GM21723 (cell line): ENCODE data around the gene DNAJC8.

Experiments used
- ATAC-seq: cut with Tn5 transposase; IDR thresholded peaks from one replicate; pipeline ENCODE4 v1.9.1; 2021; ENCODE audit warnings: mild to moderate bottlenecking, moderate library complexity; ENCODE audit not compliant: unreplicated experiment

The DNAJC8 gene

DNA sequence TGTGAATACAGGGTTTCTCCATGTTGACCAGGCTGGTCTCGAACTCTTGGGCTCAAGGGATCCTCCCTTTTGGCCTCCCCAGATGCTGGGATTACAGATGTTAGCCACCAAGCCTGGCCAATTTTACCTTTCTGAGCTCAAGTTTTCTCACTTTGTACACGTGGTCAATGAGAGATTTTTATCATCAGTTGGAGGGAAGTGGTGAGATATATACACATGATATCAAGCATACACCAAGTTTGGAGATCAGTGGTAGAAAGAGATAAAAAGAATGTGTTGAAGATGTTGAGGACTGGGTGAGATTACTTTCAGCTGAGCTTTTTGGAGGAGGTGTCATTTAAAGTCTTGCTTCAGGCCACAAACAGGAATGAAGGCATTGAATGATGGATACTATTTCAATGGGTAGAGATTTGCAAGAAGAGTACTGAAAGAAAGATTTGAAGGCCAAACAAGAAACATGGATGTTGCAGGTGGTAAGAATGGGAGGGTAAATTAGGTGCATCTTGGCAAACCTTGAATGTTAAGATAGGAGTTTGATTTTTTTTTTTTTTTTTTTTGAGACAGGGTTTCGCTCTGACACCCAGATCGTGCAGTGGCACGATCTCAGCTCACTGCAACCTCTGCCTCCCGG, 23.5 kb upstream of the DNAJC8 start:
- no peak for ATAC-seq

DNA sequence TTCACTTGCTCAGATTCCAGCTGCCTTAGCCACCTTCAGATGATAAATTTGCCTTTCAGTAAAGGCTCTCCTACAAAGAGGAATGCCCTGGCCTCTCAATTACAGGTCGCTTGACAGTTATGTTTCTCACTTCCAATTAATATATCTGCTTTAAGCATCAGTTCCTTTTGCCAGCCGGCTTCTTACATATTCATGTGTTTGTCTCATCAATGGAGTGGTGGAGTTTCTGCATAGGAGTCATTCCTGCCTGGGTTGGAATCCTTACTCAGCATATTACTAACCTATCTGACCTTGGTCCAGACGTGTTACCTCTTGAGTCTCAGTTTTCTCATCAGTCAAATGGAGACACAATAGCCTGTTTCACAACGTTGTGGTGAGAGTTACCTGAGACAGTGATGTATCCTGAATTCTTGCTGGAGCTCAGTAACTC, 17.1 kb upstream of the DNAJC8 start:
- ATAC-seq: no peak

DNA sequence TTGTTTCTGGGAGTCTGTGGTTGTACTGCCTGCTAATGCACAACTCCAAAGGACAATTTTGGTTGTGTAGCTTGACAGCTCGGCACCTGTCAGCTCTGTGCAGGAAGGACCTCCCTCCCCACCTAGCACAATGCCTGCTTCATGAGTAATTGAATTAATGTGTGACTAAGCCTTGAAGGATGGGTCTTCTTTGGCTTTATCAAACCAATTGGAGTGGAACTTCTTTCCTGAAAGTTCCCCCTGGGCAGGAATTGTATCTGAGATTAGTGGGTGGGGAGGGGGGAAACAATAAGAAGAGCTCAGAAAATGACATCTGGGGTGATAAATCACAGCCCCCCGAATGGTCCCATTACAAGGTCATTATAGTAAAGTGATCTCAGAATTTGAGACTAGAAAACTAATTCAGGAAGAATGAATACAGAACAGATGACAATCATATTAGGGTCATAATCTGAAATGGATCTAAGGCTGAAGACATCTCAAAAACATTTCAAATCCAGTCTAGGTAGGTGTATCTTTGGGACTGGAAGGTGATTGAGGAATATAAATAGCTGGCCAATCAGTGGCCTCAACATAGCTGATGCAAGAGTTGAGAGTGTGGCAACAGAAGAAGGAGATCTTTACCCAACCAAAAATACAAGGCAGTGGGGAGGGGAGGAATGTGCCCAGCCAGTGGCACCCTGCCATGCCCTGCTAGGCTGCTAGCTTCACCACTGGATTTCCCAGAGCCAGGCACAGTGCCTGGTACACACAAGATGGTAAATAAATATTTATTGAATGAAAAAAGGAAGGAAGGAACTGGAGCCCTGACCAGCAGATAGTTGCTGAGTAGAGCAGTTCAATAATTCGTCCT, 16.4 kb upstream of the DNAJC8 start:
- ATAC-seq: no peak

DNA sequence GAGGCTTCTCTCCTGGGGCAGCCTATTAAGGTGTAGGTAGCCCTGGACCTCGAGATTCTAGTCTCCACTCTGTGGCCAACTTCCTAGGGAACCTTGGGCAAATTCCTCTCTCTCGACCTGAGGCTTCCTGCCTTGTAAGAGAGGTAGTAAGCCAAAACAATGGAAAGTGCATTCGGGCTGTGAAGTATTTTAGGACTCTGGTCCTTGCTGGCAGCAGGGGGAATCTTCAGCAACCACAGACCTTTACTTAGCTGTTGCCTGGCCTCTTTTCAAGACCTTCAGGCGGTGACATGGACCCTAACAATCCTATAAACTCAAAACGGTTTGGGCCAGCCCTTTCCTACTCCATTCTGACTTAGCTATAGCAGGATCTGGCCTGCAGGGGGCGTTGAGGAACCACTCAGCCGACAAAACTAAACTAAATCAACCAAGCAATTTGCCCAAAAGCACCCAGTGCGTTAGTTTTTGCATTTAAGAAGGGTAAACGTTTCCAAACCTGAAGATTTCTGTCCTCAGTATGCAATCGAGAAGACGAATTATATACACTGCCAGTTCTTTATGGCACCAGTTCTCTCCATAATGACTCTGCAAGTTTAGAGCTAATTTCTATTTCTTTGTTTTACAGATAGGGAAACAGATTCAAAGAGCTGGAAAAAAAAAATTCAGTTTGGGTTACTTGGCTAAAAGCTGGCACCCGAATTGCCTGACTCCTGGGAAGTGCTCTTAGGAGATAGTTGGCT, 15.6 kb upstream of the DNAJC8 start:
- ATAC-seq: no peak

DNA sequence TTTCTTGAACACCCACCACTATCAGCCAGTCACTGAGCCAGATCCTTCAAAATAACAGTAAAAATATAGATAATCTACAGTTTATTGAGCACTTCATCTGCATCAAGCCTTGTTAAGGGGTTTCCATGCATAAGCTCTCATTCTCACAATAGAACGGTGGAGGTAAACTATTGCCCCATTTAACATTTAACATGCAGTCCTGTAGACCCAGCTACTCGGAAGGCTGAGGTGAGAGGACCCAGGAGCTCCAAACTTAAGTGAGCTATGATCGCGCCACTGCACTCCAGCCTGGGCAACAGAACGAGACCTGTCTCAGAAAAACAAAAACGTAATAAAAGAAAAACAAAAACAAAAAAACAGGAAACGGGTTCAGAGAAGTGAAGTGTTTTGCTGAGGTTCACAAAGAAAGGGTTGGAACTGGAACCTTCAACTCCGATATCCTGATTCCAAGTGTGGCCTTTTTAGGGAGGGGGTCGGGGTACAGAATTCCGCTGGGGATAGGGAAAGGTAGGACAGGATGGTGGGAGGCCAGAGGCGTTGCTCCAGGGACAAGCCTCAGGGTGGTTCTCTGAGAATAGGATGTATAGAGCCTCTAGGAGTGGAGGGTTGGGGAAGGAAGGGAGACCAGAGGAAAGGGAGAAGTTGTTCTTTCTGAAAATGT, 14.9 kb upstream of the DNAJC8 start:
- no peak for ATAC-seq

DNA sequence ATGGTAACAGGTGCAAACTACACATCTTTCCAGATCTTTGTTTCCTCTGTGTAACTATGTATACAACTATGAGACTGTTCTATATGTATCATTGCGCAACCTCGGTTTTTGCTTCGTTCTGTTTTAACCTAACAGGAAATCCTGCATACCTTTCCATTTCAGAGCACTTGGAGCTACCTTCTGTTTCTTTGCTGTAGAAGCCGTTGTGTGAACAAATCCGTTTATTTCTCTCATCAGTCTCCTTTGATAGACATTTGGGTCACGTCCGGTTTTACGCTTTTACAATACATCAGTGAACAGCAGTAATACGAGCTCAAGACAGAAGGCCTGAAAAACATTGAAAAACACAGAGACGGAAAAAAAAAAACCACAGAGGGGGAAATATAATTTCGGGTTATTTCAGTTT, 13.6 kb upstream of the DNAJC8 start:
- no peak for ATAC-seq

DNA sequence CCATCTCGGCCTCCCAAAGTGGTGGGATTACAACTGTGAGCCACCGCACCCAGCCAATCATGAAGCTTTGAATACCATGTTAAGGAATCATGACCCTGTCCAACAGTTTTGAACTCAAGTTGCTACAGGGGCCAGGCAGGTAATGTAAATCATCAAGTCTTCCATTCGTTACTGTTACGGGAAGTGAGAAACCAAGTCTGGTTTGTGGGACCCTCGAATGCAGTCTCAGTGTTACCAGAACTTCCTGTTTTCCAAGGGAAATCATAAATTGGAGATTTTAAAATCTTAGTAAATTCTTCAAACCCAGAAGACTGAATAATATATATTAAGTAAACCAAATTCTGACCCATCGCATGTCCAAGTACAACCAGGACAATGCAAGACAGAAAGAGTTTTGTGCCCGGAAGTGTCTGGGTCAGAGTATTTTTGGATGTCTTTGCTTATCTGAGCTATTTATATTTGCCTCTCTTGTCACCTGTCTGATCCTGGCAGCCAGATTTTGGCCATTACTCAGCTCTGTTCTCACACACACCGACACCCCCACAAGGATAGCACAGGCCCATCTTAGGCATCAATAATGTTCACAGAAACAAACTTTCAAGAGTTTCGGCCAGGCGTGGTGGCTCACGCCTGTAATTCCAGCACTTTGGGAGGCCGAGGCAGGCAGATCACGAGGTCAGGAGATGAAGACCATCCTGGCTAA, 11.9 kb upstream of the DNAJC8 start:
- no peak for ATAC-seq

DNA sequence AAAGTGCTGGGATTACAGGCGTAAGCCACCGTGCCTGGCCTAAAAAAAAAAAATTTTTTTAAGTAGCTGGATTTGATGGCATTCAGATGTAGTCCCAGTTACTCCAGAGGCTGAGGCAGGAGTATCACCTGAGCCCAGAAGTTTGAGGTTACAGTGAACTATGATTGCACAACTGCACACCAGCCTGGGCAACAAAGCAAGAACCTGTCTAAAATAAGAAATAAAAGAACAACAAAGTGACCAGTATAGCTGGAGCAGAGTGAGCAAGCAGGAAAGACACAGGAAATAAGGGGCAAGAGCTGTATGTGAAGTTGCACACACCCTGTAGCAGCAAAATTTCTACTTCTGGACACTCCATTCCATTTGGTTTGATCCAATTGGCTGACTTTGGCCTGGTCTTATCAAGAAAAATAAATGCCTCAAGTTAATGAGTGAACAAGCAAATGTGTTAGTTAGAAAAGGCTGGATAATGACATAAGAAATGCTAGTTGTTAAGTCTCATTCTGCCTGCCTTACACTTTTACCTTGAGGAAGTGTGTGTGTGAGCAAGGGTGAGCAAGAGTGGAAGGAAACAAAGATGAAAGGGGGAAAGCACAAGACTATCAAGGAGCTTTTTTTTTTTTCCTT, 11.0 kb upstream of the DNAJC8 start:
- no peak for ATAC-seq

DNA sequence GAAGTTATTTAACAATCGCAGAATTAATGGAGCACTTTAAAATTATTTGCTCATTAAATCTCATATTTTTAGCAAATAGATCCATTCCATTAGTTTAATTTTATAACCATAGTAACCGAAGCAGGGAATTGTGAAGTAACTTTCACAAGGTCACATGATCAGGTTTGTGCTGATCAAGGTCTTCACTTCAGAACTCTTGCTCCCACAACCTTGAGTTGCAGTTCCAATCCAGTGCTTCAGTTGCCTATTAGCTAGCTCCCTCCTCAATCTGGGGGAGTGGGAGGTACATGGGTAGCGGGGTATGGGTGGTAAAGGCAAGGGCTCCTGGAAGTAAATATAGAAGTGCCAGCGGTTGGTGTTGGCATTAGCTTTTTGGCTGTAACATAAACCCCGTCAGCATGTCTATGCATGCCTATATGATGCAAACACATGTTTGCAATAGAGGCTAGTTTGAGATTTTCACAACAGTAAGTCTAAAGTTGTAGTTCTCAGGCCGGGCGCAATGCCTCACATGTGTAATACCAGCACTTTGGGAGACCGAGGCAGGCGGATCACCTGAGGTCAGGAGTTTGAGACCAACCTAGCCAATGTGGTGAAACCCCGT, 8.9 kb upstream of the DNAJC8 start:
- no peak for ATAC-seq

DNA sequence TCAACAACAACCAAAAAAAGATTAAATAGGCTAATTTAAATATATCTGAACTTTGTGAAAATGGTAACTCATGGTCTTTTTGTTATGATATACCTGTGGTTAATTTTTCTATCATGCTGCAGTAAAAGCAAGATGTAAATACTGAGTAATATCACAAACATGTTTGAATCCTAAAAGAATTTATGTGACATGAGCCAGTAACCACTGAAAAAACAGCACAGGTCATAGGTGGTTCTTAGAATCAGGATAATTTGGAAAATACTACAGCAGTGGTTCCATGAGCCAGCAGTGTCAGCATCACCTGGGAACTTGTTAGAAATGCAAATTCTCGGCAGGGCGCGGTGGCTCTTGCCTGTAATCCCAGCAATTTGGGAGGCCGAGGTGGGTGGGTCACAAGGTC, 7.2 kb upstream of the DNAJC8 start:
- no peak for ATAC-seq

DNA sequence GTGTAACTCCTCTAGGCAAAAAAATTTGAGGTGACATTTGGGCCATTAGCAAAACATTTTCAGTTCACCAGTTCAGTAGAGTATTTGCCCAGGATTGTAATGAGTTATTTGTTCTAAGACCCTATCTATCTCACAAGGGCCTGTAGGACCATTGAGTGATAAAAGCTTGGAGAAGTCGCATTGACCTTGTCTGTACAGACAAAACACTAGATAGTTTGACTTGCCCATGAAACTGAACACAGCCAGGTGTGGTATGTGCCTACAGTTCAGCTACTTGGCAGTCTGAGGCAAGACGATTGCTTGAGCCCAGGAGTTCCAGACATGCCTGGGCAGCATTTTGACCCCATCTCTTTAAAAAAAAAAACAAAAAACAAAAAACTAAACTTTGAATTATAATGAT, 6.2 kb upstream of the DNAJC8 start:
- ATAC-seq: no peak

DNA sequence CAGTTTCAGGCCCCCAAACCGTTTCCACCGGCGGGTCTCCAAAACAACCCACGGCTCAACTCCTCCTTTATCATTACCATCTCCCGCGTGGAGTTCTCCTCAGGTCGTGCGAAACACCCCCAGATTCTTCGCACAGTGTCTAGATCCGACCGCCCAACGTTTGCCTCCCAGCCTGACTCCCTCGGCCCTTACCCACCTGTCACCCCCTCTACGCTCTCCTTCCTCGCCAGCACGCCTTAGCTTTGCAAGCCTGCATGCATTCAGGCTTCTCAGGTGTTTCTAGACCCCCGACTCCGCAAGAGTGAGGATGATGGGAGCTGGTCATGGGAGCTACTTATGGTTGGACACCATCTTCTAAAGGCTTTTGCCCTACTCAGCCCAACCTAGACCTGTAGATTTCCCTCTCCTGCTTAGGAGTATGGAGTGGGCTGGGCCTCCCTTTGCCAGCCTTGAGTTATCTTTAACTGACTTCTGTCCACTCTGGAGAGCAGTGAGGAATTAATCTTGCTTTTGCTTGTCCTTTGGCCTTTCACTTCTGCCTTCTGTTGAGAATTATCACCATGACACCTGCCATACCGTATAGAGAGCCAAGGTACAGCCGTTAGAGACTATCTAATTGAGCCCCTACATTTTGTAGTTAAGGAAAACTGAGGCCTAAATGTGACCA, 4.0 kb upstream of the DNAJC8 start:
- ATAC-seq: no peak

DNA sequence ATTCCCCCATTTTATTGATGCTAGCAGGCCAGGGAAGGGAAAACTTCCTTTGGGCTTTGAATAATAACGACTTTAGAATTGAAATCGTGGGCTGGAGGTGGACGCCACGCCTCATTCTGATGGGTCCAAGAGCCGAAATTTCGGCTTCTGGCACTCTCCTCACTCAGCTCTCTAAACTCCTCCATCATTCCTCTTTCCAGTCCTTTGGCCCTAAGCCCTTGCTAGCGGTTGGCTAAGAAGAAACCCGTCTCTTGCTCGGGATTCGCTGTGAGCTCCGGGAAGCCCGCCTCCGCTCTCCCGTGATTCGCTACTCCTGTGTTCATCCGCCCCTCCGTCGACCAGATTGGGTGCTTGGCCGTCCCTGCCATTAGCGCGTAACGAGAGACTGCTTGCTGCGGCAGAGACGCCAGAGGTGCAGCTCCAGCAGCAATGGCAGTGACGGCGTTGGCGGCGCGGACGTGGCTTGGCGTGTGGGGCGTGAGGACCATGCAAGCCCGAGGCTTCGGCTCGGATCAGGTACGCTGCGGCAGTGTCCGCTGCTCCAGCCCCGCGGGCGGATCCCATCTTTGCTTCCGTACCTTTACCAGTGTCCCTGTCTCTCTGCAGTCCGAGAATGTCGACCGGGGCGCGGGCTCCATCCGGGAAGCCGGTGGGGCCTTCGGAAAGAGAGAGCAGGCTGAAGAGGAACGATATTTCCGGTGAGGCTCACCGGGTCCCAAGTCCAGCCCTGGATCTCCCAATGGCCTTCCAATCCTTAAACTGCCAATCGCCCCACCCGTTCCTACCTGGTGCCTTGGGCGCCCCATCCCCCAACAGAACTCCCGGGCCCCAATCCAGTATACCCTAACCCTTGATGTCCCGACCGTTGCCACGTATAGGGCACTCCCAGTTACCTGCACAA, 3.2 kb upstream of the DNAJC8 start, which contains the start of gene ATP5IF1:
Gene ATP5IF1 (plus strand): TSS at position 370 of the 901 bp plus-strand sequence. CDS start 60 bp downstream, at position 430.
- peak; percentile 85 for ATAC-seq

DNA sequence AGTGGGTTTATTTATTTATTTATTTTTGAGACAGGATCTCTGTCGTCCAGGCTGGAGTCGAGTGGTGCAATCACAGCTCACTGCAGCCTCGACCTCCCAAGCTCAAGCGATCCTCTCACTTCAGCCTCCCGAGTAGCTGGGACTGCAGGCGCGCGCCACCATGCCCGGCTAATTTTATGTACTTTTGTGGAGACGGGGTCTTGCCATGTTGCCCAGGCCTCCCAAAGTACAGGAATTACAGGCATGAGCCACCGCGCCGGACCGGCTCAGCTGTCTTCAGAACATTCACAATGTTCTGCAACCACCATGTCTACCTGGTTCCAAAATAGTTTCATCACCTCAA, 406 bp upstream of the DNAJC8 start:
- ATAC-seq: no peak

DNA sequence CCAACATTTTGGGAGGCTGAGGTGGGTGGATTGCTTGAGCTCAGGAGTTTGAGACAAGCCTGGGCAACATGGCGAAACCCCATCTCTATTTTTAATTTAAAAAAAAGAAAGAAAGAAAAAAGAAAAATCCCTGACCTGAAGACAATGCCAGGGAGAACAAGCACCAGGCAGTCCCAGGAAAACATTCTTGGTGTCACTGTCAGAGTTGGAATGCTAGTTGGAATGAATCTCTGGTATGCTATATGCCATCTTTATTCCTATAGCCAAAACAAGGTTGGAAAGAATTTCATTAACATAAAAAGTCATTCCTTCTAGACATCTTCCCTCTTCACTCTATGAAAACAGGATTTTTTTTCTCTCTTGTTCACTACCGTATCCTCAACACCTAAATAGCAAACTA, 2.8 kb downstream of the DNAJC8 start:
- ATAC-seq: no peak

DNA sequence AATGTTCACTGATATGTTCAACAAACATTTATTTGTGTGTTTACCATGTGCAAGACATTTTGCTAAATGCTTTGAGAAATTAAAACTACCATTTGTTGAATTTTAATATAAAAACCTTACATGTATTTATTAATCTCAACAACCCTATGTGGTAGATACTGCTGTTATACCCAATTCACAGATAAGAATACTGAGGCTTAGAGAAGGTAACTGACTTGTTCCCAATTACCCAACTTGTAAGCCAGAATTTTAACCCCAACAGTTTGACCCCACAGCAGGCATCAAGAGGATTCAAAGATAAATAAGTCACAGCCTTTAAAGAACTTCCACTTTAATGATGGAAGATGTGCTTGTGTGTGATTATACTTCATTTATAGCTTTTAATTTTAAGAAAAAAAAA, 3.7 kb downstream of the DNAJC8 start:
- ATAC-seq: no peak

DNA sequence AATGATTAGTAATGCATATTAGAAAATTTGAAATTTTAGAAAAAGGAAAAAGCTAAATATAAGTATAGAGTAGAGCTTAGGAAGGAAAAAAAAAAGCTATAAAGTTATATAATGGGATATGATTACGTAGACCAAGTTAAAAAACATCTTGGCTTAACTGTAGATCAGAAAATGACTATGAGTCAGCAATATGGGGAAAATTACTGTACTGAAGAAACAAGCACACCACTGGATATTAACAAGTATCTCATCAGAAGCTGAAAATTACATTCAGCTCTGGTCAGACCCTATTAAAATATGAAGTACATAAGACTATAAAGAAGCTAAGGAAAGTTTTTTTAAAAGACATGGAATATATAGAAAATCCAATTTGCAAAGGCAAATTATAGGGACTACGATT, 19.5 kb downstream of the DNAJC8 start:
- ATAC-seq: no peak

DNA sequence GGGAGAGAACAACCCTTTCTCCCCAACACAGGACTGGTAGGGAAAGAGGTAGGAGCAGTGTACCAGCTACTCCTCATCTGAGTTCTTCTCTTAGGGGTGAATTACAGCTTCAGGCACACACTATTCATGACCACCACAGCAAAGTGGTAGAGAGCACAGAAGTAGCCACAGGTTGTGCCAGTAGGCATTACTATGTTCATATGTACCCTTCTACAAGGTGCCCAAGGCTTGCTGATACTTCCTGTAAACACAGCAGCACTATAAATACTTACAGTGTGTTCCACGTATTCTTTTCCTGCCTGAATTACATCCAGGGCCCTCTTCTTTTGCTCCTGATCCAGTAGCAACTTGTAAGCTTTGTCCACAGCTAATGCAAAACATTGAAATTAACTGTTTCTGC, 23.1 kb downstream of the DNAJC8 start:
- ATAC-seq: no peak
